Measurements from ENCODE around the gene EXOC4. TPM values are rescaled to one million over a fixed set of nuclear protein-coding genes. Genes with fewer than 3 reads are reported as not detected.

Gene EXOC4
- total and polyA plus RNA-seq, 2 donors (not counting 3 experiments of a cell fraction or from before 2014, with no cell fraction given) = 20.3 to 73.1 TPM

DNA sequence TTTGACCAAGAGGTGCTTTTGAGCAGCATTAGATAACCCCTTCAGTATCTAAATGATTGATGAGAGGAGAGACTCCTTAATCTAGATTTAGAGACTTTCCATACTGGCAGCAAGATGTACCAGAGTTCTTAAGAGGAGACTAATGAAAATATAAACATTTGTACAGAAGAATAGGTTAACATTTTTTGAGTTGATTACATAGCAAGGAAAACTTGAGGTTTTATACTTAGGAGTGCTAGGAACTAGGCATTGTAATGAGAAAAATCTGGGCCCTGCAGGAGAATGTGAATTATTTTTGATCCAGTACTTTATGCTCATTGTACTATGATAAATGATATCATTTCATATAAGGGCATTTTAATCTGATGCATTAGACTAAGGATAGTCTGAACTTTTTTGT is 261.7 kb downstream of the EXOC4 start:
- no peak overlapping the region for H3K4me2 ChIP-seq (ENCODE audit: insufficient read depth, low read length)
- H4K20me1 ChIP-seq (replicated peaks; ENCODE audit: control insufficient read depth, extremely low read depth, insufficient read depth, low read length) = no peaks in the 10 kb centered on the region
- no peaks in the 10 kb centered on the region for H3K9me1 ChIP-seq (replicated peaks; ENCODE audit: control insufficient read depth, extremely low read depth, insufficient read depth, low read length)
- no TSS peak for BruUV-seq (replicated peaks)
- no peaks in the 10 kb centered on the region for H3K36me3 ChIP-seq (ENCODE audit: control insufficient read depth in 2 of 2, extremely low read depth in 1 of 2, insufficient read depth in 2 of 2, low read length in 2 of 2)
- H3K9me3 ChIP-seq (replicated peaks; ENCODE audit: control insufficient read depth, insufficient read depth, low read length) = no peaks in the 10 kb centered on the region
- no peak for TF ChIP-seq FOS (IDR thresholded peaks at IDR 0.05; ENCODE audit: borderline replicate concordance, insufficient read depth, low read length)
- TF ChIP-seq MAX (IDR thresholded peaks at IDR 0.05; ENCODE audit: insufficient read depth, insufficient read length) = no peak
- no peak for TF ChIP-seq EZH2 (IDR thresholded peaks at IDR 0.05; ENCODE audit: borderline replicate concordance, low read depth, low read length, severe bottlenecking)
- TF ChIP-seq, protein P1, sequence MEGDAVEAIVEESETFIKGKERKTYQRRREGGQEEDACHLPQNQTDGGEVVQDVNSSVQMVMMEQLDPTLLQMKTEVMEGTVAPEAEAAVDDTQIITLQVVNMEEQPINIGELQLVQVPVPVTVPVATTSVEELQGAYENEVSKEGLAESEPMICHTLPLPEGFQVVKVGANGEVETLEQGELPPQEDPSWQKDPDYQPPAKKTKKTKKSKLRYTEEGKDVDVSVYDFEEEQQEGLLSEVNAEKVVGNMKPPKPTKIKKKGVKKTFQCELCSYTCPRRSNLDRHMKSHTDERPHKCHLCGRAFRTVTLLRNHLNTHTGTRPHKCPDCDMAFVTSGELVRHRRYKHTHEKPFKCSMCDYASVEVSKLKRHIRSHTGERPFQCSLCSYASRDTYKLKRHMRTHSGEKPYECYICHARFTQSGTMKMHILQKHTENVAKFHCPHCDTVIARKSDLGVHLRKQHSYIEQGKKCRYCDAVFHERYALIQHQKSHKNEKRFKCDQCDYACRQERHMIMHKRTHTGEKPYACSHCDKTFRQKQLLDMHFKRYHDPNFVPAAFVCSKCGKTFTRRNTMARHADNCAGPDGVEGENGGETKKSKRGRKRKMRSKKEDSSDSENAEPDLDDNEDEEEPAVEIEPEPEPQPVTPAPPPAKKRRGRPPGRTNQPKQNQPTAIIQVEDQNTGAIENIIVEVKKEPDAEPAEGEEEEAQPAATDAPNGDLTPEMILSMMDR (IDR thresholded peaks at IDR 0.05; ENCODE audit: extremely low read depth in 1 of 2, insufficient read depth in 1 of 2, low read depth in 1 of 2, low read length in 2 of 2) = no peak
- no peak for TF ChIP-seq JUN (IDR thresholded peaks at IDR 0.05; ENCODE audit: borderline replicate concordance, insufficient read depth, insufficient read length, low read depth)
- TF ChIP-seq GATA2 (IDR thresholded peaks at IDR 0.05; ENCODE audit: insufficient read depth, insufficient read length, low read depth, low read length) = no peak
- no peak for TF ChIP-seq POLR2A (IDR thresholded peaks at IDR 0.05; ENCODE audit: low read depth, low read length)
- TF ChIP-seq MYC (IDR thresholded peaks at IDR 0.05; ENCODE audit: low read depth, low read length) = no peak
- no peak for TF ChIP-seq POLR2AphosphoS5 (IDR thresholded peaks at IDR 0.05; ENCODE audit: insufficient read depth, low read depth, low read length)
- no peak for FAIRE-seq
- no peak overlapping the region for H2AFZ ChIP-seq (ENCODE audit: low read depth, low read length)
- no peaks in the 10 kb centered on the region for H3K27me3 ChIP-seq (ENCODE audit: control insufficient read depth in 2 of 2, insufficient read depth in 2 of 2, low read length in 2 of 2)
- intact Hi-C loops (cut with micrococcal nuclease) = no loop called here
- DNase-seq (ENCODE audit: low read depth, low spot score) = no peak
- CTCF ChIA-PET = interaction anchor here (1.6 kb wide), 1 partner anchor 10 kb away, joined by 4 read pairs; no protein-coding TSS in a partner anchor
- POLR2A ChIA-PET = no interaction called here
- no peaks in the 10 kb centered on the region for H3K79me2 ChIP-seq (ENCODE audit: control insufficient read depth, insufficient read depth, low read length)
- dilution Hi-C loops (cut with MboI; ENCODE audit: extremely low pct_ligation_motif_present, low sequenced_read_pairs) = no loop called here
- no peak overlapping the region for H3K9ac ChIP-seq (replicated peaks; ENCODE audit: extremely low read depth, insufficient read depth, low read length)
- no peaks in the 10 kb centered on the region for H3K4me1 ChIP-seq (ENCODE audit: control insufficient read depth, extremely low read depth, insufficient read depth, low read length)
- H3K4me3 ChIP-seq (replicated peaks in 1 of 3; ENCODE audit: insufficient read depth in 1 of 3, low read depth in 1 of 3, low read length in 3 of 3) = no peak overlapping the region
- H3K27ac ChIP-seq (ENCODE audit: insufficient read depth, low read depth, low read length) = no peak overlapping the region
